CD8-positive, alpha-beta memory T cell (primary cell): ENCODE measurements around the gene PRKAG2. TPM values are rescaled to one million over a fixed set of nuclear protein-coding genes. Genes with fewer than 3 reads are reported as not detected.

Experiments
- CTCF ChIA-PET: fragments of 350-600 bp; sonication (Branson Sonifier 250); formaldehyde crosslinking; loops from one replicate; lab custom pipeline; 2021; ENCODE audit warnings: antibody characterized with exemption; lab: Charles Lee
- POLR2A ChIA-PET: fragments of 350-600 bp; sonication (Branson Sonifier 250); formaldehyde crosslinking; loops from one replicate; lab custom pipeline; 2021; ENCODE audit warnings: antibody characterized with exemption; lab: Charles Lee
- DNase-seq, 5 donors: peaks; one replicate each; pipeline versions ENCODE4 v3.0.0 to v3.0.0-alpha.2; 2020 to 2022; ENCODE audit warnings: mixed read lengths in 1 of 5
- H3K27ac ChIP-seq: one replicate; pipeline ENCODE4 v1.7.0; 2013; ENCODE audit warnings: low read depth, mild to moderate bottlenecking, low read length, moderate library complexity
- H3K27me3 ChIP-seq: 2 replicates; pipeline ENCODE4 v1.7.0; 2013; ENCODE audit warnings: low read length, mild to moderate bottlenecking; ENCODE audit not compliant: insufficient read depth, poor library complexity, severe bottlenecking
- H3K36me3 ChIP-seq: 2 replicates; pipeline ENCODE4 v1.7.0; 2013; ENCODE audit warnings: mild to moderate bottlenecking, low read length, moderate library complexity; ENCODE audit not compliant: insufficient read depth
- H3K4me1 ChIP-seq: 2 replicates; pipeline ENCODE4 v1.7.0; 2013; ENCODE audit warnings: mild to moderate bottlenecking, low read length, moderate library complexity; ENCODE audit not compliant: insufficient read depth
- H3K4me3 ChIP-seq: 2 replicates; pipeline ENCODE4 v1.7.0; 2013; ENCODE audit warnings: mild to moderate bottlenecking, low read length
- H3K9me3 ChIP-seq: 2 replicates; pipeline ENCODE4 v1.7.0; 2013; ENCODE audit warnings: mild to moderate bottlenecking, low read length
- H3K27ac Mint-ChIP-seq, 8 donors: one replicate each; pipeline ENCODE4 v1.8.0; 2020 to 2021; ENCODE audit warnings: mixed read lengths in 8 of 8, mild to moderate bottlenecking in 6 of 8, inconsistent platforms in 3 of 8, moderate library complexity in 3 of 8
- H3K27me3 Mint-ChIP-seq, 2 donors: one replicate each; pipeline ENCODE4 v1.8.0; 2020 to 2021; ENCODE audit warnings: mixed read lengths in 2 of 2, mild to moderate bottlenecking in 1 of 2, moderate library complexity in 1 of 2
- H3K36me3 Mint-ChIP-seq, 3 donors: one replicate each; pipeline ENCODE4 v1.8.0; 2020 to 2021; ENCODE audit warnings: mixed read lengths in 3 of 3, inconsistent platforms in 1 of 3, mild to moderate bottlenecking in 1 of 3
- H3K4me1 Mint-ChIP-seq, 3 donors: one replicate each; pipeline ENCODE4 v1.8.0; 2020 to 2021; ENCODE audit warnings: mixed read lengths in 3 of 3, inconsistent platforms in 1 of 3, mild to moderate bottlenecking in 1 of 3
- H3K4me3 Mint-ChIP-seq, 7 donors: one replicate each; pipeline ENCODE4 v1.8.0; 2020 to 2021; ENCODE audit warnings: mixed read lengths in 7 of 7, mild to moderate bottlenecking in 6 of 7, moderate library complexity in 4 of 7, inconsistent platforms in 2 of 7
- H3K9me3 Mint-ChIP-seq, 5 donors: one replicate each; pipeline ENCODE4 v1.8.0; 2020 to 2022; ENCODE audit warnings: mixed read lengths in 5 of 5, mild to moderate bottlenecking in 3 of 5, moderate library complexity in 2 of 5, inconsistent platforms in 1 of 5
- polyA plus RNA-seq: library from polyadenylated mRNA; unstranded; fragments of 300-500 nt; fragmentation: Illumina TruSeq; gene quantifications from one replicate; pipeline ENCODE4 v1.2.3, GENCODE V29; 2021
- total RNA-seq, 2 experiments: library from RNA; stranded (reverse); gene quantifications; one replicate each; pipeline ENCODE4 v1.2.3, GENCODE V29; 2021

The PRKAG2 gene
- total and polyA plus RNA-seq, 3 experiments from 2014 or later: 23.1 to 31.4 (median 27.2) TPM

GRCh38 chr7:151769188-151769821, 107.6 kb downstream of the PRKAG2 start:
- no peaks in the 10 kb centered on the region for H3K27me3 ChIP-seq
- H3K9me3 ChIP-seq: no peaks in the 10 kb centered on the region
- H3K27me3 Mint-ChIP-seq: no peaks in the 10 kb centered on the region
- ChIA-PET POLR2A (no interaction called here), CTCF (interaction anchor here (0.7 to 3.3 kb wide), 6 partner anchors 9 to 417 kb away, joined by 3 to 21 read pairs (median 3); no protein-coding TSS in a partner anchor)
- peaks cover 42 to 66% (median 60%) of the 10 kb centered on the region in 3 donors for H3K4me1 Mint-ChIP-seq
- no peaks in the 10 kb centered on the region for H3K9me3 Mint-ChIP-seq
- H3K27ac ChIP-seq: peak overlapping the region; percentile 22
- no peaks in the 10 kb centered on the region for H3K36me3 ChIP-seq
- H3K4me3 Mint-ChIP-seq: peak overlapping the region; percentile 14 to 81 (median 78)
- H3K4me1 ChIP-seq: peaks cover 49% of the 10 kb centered on the region
- peak in 4 of 5 donors; percentile 12 to 89 (median 70) for DNase-seq
- peak overlapping the region; percentile 86 to 98 (median 96) for H3K27ac Mint-ChIP-seq
- H3K36me3 Mint-ChIP-seq: peaks cover 0 to 19% (median 9%) of the 10 kb centered on the region in 3 donors
- H3K4me3 ChIP-seq: peak overlapping the region; percentile 32

- Histone ChIP-seq H3K36me3 (no peaks in the 10 kb centered on the region), H3K4me1 (peaks cover 49% of the 10 kb centered on the region), H3K9me3 (no peaks in the 10 kb centered on the region), H3K27ac (peak overlapping the region; percentile 22), H3K27me3 (no peaks in the 10 kb centered on the region), H3K4me3 (peak overlapping the region; percentile 32)
- H3K9me3 Mint-ChIP-seq: no peaks in the 10 kb centered on the region
- peaks cover 0 to 14% (median 9%) of the 10 kb centered on the region in 3 donors for H3K36me3 Mint-ChIP-seq
- CTCF ChIA-PET: interaction anchor here (0.7 to 3.3 kb wide), 5 partner anchors 9 to 416 kb away, joined by 3 to 21 read pairs (median 3); no protein-coding TSS in a partner anchor
- H3K4me3 Mint-ChIP-seq: peak overlapping the region; percentile 14 to 81 (median 78)
- DNase-seq: no peak
- H3K27ac Mint-ChIP-seq: peak overlapping the region; percentile 86 to 98 (median 96)
- peaks cover 42 to 66% (median 60%) of the 10 kb centered on the region in 3 donors for H3K4me1 Mint-ChIP-seq
- H3K27me3 Mint-ChIP-seq: no peaks in the 10 kb centered on the region
- POLR2A ChIA-PET: no interaction called here
Observed at GRCh38 chr7:151768805-151769187, 108.1 kb downstream of the PRKAG2 start.

- H3K27me3 ChIP-seq: no peaks in the 10 kb centered on the region
- H3K4me3 Mint-ChIP-seq: peak overlapping the region in 1 of 7 donors; percentile 44
- CTCF ChIA-PET: interaction anchor here (1.3 to 3.3 kb wide), 4 partner anchors 7 to 135 kb away, joined by 5 to 21 read pairs (median 6); no protein-coding TSS in a partner anchor
- H3K4me1 Mint-ChIP-seq: peaks cover 42 to 66% (median 60%) of the 10 kb centered on the region in 3 donors
- H3K27ac ChIP-seq: no peak overlapping the region
- H3K4me1 ChIP-seq: peaks cover 49% of the 10 kb centered on the region
- no peak overlapping the region for H3K4me3 ChIP-seq
- H3K9me3 Mint-ChIP-seq: no peaks in the 10 kb centered on the region
- peaks cover 0 to 11% (median 9%) of the 10 kb centered on the region in 3 donors for H3K36me3 Mint-ChIP-seq
- no peaks in the 10 kb centered on the region for H3K9me3 ChIP-seq
- H3K36me3 ChIP-seq: no peaks in the 10 kb centered on the region
- H3K27ac Mint-ChIP-seq: peak overlapping the region; percentile 86 to 98 (median 96)
- POLR2A ChIA-PET: interaction anchor here (0.9 kb wide), 1 partner anchor 109 kb away, joined by 3 read pairs; the partner anchor contains the start of gene PRKAG2
- no peaks in the 10 kb centered on the region for H3K27me3 Mint-ChIP-seq
- no peak for DNase-seq
Observed at GRCh38 chr7:151767557-151767956, 109.4 kb downstream of the PRKAG2 start.

DNA sequence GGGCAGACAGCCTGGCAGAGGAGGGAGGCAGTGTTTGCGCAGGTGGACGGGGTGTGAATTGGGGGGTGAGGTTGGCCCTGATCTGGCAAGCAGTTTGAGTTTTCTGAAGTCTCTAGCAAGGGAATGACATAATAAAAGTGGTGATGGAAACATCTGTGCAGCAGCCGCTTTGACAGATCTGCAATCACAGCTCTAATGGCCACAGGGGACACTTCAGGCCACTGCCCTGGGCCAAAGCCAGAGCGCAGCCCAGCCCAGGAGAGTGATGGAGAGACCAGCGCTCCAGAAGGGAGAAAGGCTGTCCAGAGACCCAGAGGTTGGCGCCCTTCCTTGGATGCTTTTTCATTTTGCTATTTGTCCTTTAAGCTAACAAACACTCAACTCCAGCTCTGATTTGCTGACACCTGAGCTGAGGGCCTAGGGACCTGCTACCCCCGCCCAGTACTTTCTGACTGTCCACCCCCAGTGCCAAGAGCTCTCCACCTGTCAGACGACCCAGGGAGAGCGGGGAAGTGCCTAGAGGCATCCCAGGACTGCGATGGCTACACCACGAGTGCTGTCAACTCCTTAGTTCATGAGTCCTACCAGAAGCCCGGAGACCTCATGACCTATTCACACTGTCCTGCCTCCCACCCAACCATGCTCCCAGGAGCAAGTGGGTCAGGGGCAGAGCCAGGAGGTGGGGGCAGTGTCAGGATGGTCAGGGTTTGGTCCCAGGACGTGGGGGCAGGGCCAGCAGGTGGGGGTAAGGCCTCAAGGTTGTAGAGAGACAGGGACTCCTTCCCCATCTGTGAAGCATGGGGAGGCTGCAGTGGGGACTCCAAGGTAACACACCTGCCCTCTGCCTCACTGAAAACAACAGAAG, 112.6 kb downstream of the PRKAG2 start:
- Mint-ChIP-seq H3K4me1 (peaks cover 29 to 46% (median 35%) of the 10 kb centered on the region in 3 donors), H3K27ac (peak overlapping the region in 1 of 8 donors; percentile 60), H3K36me3 (peaks cover 0 to 11% (median 4%) of the 10 kb centered on the region in 3 donors), H3K9me3 (no peaks in the 10 kb centered on the region), H3K27me3 (peaks cover 0 to 3% of the 10 kb centered on the region in 2 donors), H3K4me3 (no peak overlapping the region)
- POLR2A ChIA-PET: no interaction called here
- no peak overlapping the region for H3K27ac ChIP-seq
- no peak for DNase-seq
- no peaks in the 10 kb centered on the region for H3K36me3 ChIP-seq
- CTCF ChIA-PET: interaction anchor here (1.0 to 1.2 kb wide), 2 partner anchors 19 to 132 kb away, joined by 3 read pairs; no protein-coding TSS in a partner anchor
- no peaks in the 10 kb centered on the region for H3K9me3 ChIP-seq
- H3K4me3 ChIP-seq: no peak overlapping the region
- H3K4me1 ChIP-seq: peaks cover 41% of the 10 kb centered on the region
- H3K27me3 ChIP-seq: no peaks in the 10 kb centered on the region

DNA sequence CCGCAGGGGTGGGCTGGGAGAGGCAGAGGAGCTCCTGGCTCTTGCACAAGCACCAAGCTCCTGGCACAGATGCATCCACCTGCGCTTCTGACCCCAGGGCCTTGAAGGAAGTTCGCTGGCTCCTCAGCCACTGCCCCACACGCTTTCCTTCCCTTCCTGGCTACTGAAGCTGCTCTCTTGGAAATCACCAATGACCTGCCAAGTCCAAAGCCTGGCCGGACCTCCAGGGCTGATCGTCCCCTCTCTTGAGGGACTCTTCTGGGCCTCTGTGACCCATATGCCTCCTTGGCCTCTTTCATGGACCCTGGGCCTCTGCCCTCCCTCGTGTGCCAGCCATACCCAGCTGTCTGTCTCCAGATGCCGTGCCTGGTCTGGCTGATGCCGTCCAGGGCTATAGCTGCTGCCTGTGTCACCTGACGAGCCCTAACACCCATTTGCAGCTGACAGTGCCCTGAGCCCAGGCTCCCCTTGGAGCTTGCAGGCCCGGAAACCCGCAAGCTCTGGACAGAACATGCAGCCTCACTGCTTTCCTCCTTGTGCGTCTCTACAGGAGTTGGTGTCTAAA, 113.4 kb downstream of the PRKAG2 start:
- ChIA-PET CTCF (interaction anchor here (0.9 to 4.2 kb wide), 4 partner anchors 19 to 131 kb away, joined by 3 to 21 read pairs (median 4); no protein-coding TSS in a partner anchor), POLR2A (no interaction called here)
- Histone ChIP-seq H3K4me3 (no peak overlapping the region), H3K4me1 (peaks cover 39% of the 10 kb centered on the region), H3K27me3 (no peaks in the 10 kb centered on the region), H3K27ac (no peak overlapping the region), H3K9me3 (no peaks in the 10 kb centered on the region), H3K36me3 (no peaks in the 10 kb centered on the region)
- Mint-ChIP-seq H3K27me3 (peaks cover 0 to 4% of the 10 kb centered on the region in 2 donors), H3K9me3 (no peaks in the 10 kb centered on the region), H3K27ac (no peak overlapping the region), H3K36me3 (peaks cover 0 to 11% (median 4%) of the 10 kb centered on the region in 3 donors), H3K4me3 (peak overlapping the region in 1 of 7 donors; percentile 18), H3K4me1 (peaks cover 22 to 39% (median 29%) of the 10 kb centered on the region in 3 donors)
- DNase-seq: no peak

DNA sequence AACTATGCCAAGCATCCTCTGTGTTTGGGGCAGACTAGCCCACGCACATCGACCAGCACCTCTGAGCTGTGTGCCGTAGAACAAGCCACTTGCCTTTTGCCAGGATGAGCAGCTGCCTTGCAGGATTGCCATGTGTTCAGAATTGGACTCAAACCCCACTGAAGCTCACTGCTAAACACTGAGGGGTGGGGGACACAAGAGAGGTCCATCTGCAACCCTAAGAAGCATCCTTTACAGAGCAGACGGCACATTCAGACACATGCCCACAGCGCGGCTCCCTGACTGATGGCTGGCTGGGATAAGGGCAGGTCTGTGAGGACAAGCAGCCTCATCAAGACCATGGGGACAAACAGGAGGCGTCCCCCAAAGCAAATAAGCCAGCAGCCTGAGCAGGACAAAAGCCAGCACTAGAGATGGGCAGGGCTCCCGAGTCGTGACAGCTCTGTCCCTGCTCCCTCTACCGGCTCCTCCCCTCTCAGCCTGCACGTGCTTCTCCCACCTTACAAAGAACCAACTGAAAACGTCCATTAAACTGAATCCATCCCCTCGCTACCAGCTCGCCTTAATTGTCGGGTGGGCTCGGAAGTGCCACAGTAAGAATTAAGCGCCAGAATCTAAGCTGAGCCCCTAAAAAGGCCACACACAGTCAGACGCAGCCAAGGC, 114.2 kb downstream of the PRKAG2 start:
- CTCF ChIA-PET: interaction anchor here (0.9 to 4.2 kb wide), 4 partner anchors 15 to 130 kb away, joined by 3 to 21 read pairs (median 4); no protein-coding TSS in a partner anchor
- Mint-ChIP-seq H3K9me3 (no peaks in the 10 kb centered on the region), H3K36me3 (peaks cover 0 to 11% (median 6%) of the 10 kb centered on the region in 3 donors), H3K27me3 (peaks cover 0 to 4% of the 10 kb centered on the region in 2 donors), H3K27ac (peak overlapping the region in 2 of 8 donors; percentile 34 to 83), H3K4me1 (peaks cover 14 to 34% (median 22%) of the 10 kb centered on the region in 3 donors), H3K4me3 (no peak overlapping the region)
- Histone ChIP-seq H3K27ac (no peak overlapping the region), H3K4me1 (peaks cover 31% of the 10 kb centered on the region), H3K4me3 (no peak overlapping the region), H3K9me3 (no peaks in the 10 kb centered on the region), H3K36me3 (no peaks in the 10 kb centered on the region), H3K27me3 (no peaks in the 10 kb centered on the region)
- POLR2A ChIA-PET: no interaction called here
- DNase-seq: no peak

GRCh38 chr7:151761957-151762356, 115.0 kb downstream of the PRKAG2 start:
- Mint-ChIP-seq H3K27me3 (peaks cover 0 to 4% of the 10 kb centered on the region in 2 donors), H3K36me3 (peaks cover 0 to 11% (median 6%) of the 10 kb centered on the region in 3 donors), H3K9me3 (no peaks in the 10 kb centered on the region), H3K4me1 (peaks cover 11 to 30% (median 16%) of the 10 kb centered on the region in 3 donors), H3K4me3 (peak overlapping the region in 1 of 7 donors; percentile 16), H3K27ac (peak overlapping the region in 1 of 8 donors; percentile 8)
- Histone ChIP-seq H3K9me3 (no peaks in the 10 kb centered on the region), H3K27me3 (no peaks in the 10 kb centered on the region), H3K27ac (no peak overlapping the region), H3K4me1 (peaks cover 23% of the 10 kb centered on the region), H3K36me3 (no peaks in the 10 kb centered on the region), H3K4me3 (no peak overlapping the region)
- ChIA-PET POLR2A (no interaction called here), CTCF (interaction anchor here (1.2 to 4.2 kb wide), 2 partner anchors 16 to 20 kb away, joined by 3 to 21 read pairs; no protein-coding TSS in a partner anchor)
- DNase-seq: no peak
